GM12878 (cell line): Measurements from ENCODE around the gene MYO16. TPM values are rescaled to one million over a fixed set of nuclear protein-coding genes. Genes with fewer than 3 reads are reported as not detected.

Experiments
- ATAC-seq: fragments of 200-7000 bp; cut with Tn5 transposase; 3 replicates; pipeline ENCODE4 v1.9.1; 2020; ENCODE audit warnings: mild to moderate bottlenecking, moderate library complexity
- BruUV-seq: library from RNA; stranded (reverse); fragments of 400-500 nt; replicated peaks from 2 replicates; lab custom pipeline; 2021; lab: Mats Ljungman, UMichigan
- CTCF ChIA-PET: fragments of 300-600 bp; sonication (Branson Sonifier 250); formaldehyde crosslinking; extraction: SDS; loops from one replicate; lab custom pipeline; 2021; ENCODE audit warnings: inconsistent platforms; lab: Yijun Ruan, JAX
- POLR2A ChIA-PET: fragments of 350-600 bp; formaldehyde crosslinking; extraction: SDS; loops from one replicate; lab custom pipeline; 2021; ENCODE audit warnings: inconsistent platforms; lab: Charles Lee
- RAD21 ChIA-PET: fragments of 300-600 bp; sonication (Branson Sonifier 250); formaldehyde crosslinking; loops from one replicate; lab custom pipeline; 2023; ENCODE audit warnings: antibody characterized with exemption; ENCODE audit not compliant: unreplicated experiment; lab: Charles Lee
- SMC1A ChIA-PET: fragments of 300-600 bp; sonication (Branson Sonifier 250); formaldehyde crosslinking; loops from one replicate; lab custom pipeline; 2023; ENCODE audit not compliant: unreplicated experiment, uncharacterized antibody; lab: Charles Lee
- DNase-seq: peaks from one replicate; pipeline ENCODE4 v3.0.0-alpha.2; 2011; ENCODE audit warnings: low read depth, low spot score
- FAIRE-seq: peaks from 3 replicates; lab custom pipeline; 2011; peaks lifted over from hg19 to GRCh38; lab: Jason Lieb, UNC
- H2AFZ ChIP-seq: 2 replicates; pipeline ENCODE4 v1.6.0; 2011; ENCODE audit warnings: low read depth, low read length, control low read depth; ENCODE audit not compliant: control insufficient read depth
- H3K27ac ChIP-seq: 2 replicates; pipeline ENCODE4 v1.5.1; 2011; ENCODE audit warnings: control low read depth; ENCODE audit not compliant: control insufficient read depth, insufficient read depth
- H3K27me3 ChIP-seq, 2 experiments: replicated peaks in 1 of 2; 2 replicates each; pipeline versions ENCODE4 v1.6.0 to v1.6.1; 2011; ENCODE audit warnings: low read length in 1 of 2; ENCODE audit not compliant: control insufficient read depth in 2 of 2, insufficient read depth in 2 of 2
- H3K36me3 ChIP-seq, 2 experiments: 2 replicates each; pipeline ENCODE4 v1.5.1; 2011; ENCODE audit warnings: low read length in 1 of 2; ENCODE audit not compliant: control insufficient read depth in 2 of 2, insufficient read depth in 2 of 2
- H3K4me1 ChIP-seq: 2 replicates; pipeline ENCODE4 v1.6.1; 2011; ENCODE audit warnings: mild to moderate bottlenecking, low read length, moderate library complexity, mixed read lengths; ENCODE audit not compliant: control insufficient read depth, insufficient read depth
- H3K4me2 ChIP-seq: 2 replicates; pipeline ENCODE4 v1.6.0; 2011; ENCODE audit warnings: control low read depth; ENCODE audit not compliant: control insufficient read depth, insufficient read depth
- H3K4me3 ChIP-seq: fragments of 200-600 bp; sonication (generic); 2 replicates; pipeline ENCODE4 v1.5.1; 2016
- H3K79me2 ChIP-seq: 2 replicates; pipeline ENCODE4 v1.6.0; 2011; ENCODE audit warnings: low read length; ENCODE audit not compliant: control insufficient read depth, insufficient read depth
- H3K9ac ChIP-seq: 2 replicates; pipeline ENCODE4 v1.8.0; 2011; ENCODE audit warnings: low read length, control low read depth, mixed read lengths; ENCODE audit not compliant: control insufficient read depth, insufficient read depth
- H3K9me3 ChIP-seq: replicated peaks from 3 replicates; pipeline ENCODE4 v1.5.1; 2011; ENCODE audit warnings: mild to moderate bottlenecking, low read length; ENCODE audit not compliant: control insufficient read depth, insufficient read depth
- H4K20me1 ChIP-seq: 2 replicates; pipeline ENCODE4 v1.6.0; 2011; ENCODE audit not compliant: control insufficient read depth, insufficient read depth
- ATF7 ChIP-seq: fragments of 450-650 bp; IDR thresholded peaks from 2 replicates; pipeline ENCODE4 v1.6.1; 2016; ENCODE audit warnings: low read depth, mild to moderate bottlenecking
- ESRRA ChIP-seq: IDR thresholded peaks from 2 replicates; pipeline ENCODE4 v1.6.1; 2012; ENCODE audit warnings: mild to moderate bottlenecking, low read length, improper control_type of control experiment
- EZH2 ChIP-seq: IDR thresholded peaks from 2 replicates; pipeline ENCODE4 v1.6.1; 2012; ENCODE audit warnings: low read depth, mild to moderate bottlenecking, control low read depth, inconsistent platforms, low read length, borderline replicate concordance; ENCODE audit not compliant: control insufficient read depth
- GABPA ChIP-seq: IDR thresholded peaks from 2 replicates; pipeline ENCODE4 v1.6.1; 2014; ENCODE audit warnings: antibody characterized with exemption, low read depth, mild to moderate bottlenecking, inconsistent platforms
- MEF2B ChIP-seq: fragments of 450-650 bp; IDR thresholded peaks from 2 replicates; pipeline ENCODE4 v1.6.1; 2018; ENCODE audit warnings: mild to moderate bottlenecking, moderate library complexity; ENCODE audit not compliant: partially characterized antibody, poor library complexity, severe bottlenecking
- NFYA ChIP-seq: IDR thresholded peaks from 2 replicates; pipeline ENCODE4 v1.6.1; 2011; ENCODE audit warnings: low read depth, mild to moderate bottlenecking, low read length, improper control_type of control experiment, borderline replicate concordance
- PML ChIP-seq: IDR thresholded peaks from 2 replicates; pipeline ENCODE4 v1.6.1; 2012; ENCODE audit warnings: low read length, inconsistent platforms
- POLR2AphosphoS2 ChIP-seq: IDR thresholded peaks from 2 replicates; pipeline ENCODE4 v1.6.1; 2011; ENCODE audit warnings: low read depth, mild to moderate bottlenecking, low read length, improper control_type of control experiment, moderate library complexity
- RCOR1 ChIP-seq: conservative IDR thresholded peaks from 2 replicates; pipeline ENCODE4 v1.6.1; 2012; ENCODE audit warnings: low read depth, low read length, improper control_type of control experiment
- SIX5 ChIP-seq: IDR thresholded peaks from 2 replicates; pipeline ENCODE4 v1.6.1; 2011; ENCODE audit warnings: mild to moderate bottlenecking, low read depth, low read length, moderate library complexity; ENCODE audit not compliant: severe bottlenecking
- SREBF1 ChIP-seq: IDR thresholded peaks from 2 replicates; pipeline ENCODE4 v1.6.1; 2012; ENCODE audit warnings: mild to moderate bottlenecking, low read length
- TCF3 ChIP-seq: IDR thresholded peaks from 2 replicates; pipeline ENCODE4 v1.6.1; 2012; ENCODE audit warnings: low read depth, mild to moderate bottlenecking, low read length, borderline replicate concordance; ENCODE audit not compliant: insufficient read depth
- ZNF217 ChIP-seq: fragments of 450-650 bp; IDR thresholded peaks from 2 replicates; pipeline ENCODE4 v1.6.1; 2017; ENCODE audit warnings: antibody characterized with exemption, mild to moderate bottlenecking
- ZNF24 ChIP-seq: fragments of 450-650 bp; IDR thresholded peaks from 2 replicates; pipeline ENCODE4 v1.6.1; 2017; ENCODE audit warnings: antibody characterized with exemption, mild to moderate bottlenecking
- ZSCAN29 ChIP-seq: fragments of 450-650 bp; IDR thresholded peaks from 2 replicates; pipeline ENCODE4 v1.6.1; 2017; ENCODE audit warnings: mild to moderate bottlenecking, moderate library complexity
- WGBS: methylation state at CpG from one replicate; pipeline ENCODE4 v1.1.6; 2016; ENCODE audit warnings: low lambda C conversion rate; ENCODE audit not compliant: insufficient replicate concordance, insufficient coverage; ENCODE audit errors: missing lambda C conversion rate; 5-methylcytosine and 5-hydroxymethylcytosine counted together
- in situ Hi-C: fragments of 300-500 bp; cut with MboI; formaldehyde crosslinking; loops from 9 replicates; pipeline ENCODE4 v1.14.3; 2018; ENCODE audit warnings: mixed read lengths
- intact Hi-C: fragments of 100-400 bp; cut with micrococcal nuclease; formaldehyde crosslinking; loops from one replicate; pipeline ENCODE4 v1.14.2; 2022; ENCODE audit not compliant: unreplicated experiment
- polyA plus RNA-seq, 11 experiments: library from polyadenylated mRNA; depleted of rRNA in 4 of 11; unstranded in 6 of 11; stranded (reverse) in 5 of 11; fragments of >200 nt; fragmentation: Nextera tagmentation in 4 of 11; fragmentation: Illumina TruSeq in 1 of 11; extraction: Ambion mirVana in 4 of 11; extraction: Trizol in 1 of 11; gene quantifications; 1 replicate in 1 of 11; 2 replicates in 10 of 11; pipeline versions ENCODE4 v1.2.1 to v1.2.3, GENCODE V29; 2011 to 2016; ENCODE audit warnings: inconsistent platforms in 2 of 11, missing spikeins in 2 of 11, low read depth in 1 of 11
- total RNA-seq, 4 experiments: library from RNA; depleted of rRNA in 3 of 4; stranded (reverse); fragments of >200 nt in 3 of 4; fragmentation: Illumina TruSeq in 1 of 4; extraction: Trizol in 1 of 4; gene quantifications; 2 replicates each; pipeline versions ENCODE4 v1.2.1 to v1.2.3, GENCODE V29; 2013 to 2021
- TF ChIP-seq, protein P1 (sequence below): fragments of 450-650 bp; IDR thresholded peaks from 2 replicates; pipeline ENCODE4 v1.6.1; 2017; ENCODE audit warnings: antibody characterized with exemption, mild to moderate bottlenecking, moderate library complexity

Gene MYO16
- total and polyA plus RNA-seq, 10 of the 15 experiments (the other 5 are each of a cell fraction or from before 2014, with no cell fraction given), result under 0.01 to 1.7 (median 0.05) TPM; not detected in 4

DNA sequence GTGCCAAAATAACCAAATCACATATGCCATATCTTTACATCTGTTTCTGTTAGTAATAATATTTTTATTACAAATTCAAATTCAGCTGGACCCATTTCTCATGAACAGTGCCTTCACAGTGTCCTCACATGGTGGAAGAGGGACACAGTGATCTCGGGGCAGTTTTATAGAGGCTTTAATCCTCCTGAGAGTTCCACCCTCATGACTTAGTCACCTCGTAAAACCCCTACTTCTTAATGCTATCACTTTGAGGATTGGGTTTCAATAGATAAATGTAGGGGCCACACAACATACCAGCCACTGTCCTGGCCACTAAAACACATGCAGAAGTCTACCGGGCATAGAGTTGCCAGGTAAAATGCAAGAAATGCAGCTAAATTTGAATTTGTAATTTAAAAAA is 201.5 kb downstream of the MYO16 start:
- no peak for FAIRE-seq
- Histone ChIP-seq H3K79me2 (no peaks in the 10 kb centered on the region), H3K4me2 (no peak overlapping the region), H3K9ac (no peak overlapping the region), H3K27ac (no peak overlapping the region), H3K4me1 (no peaks in the 10 kb centered on the region), H3K4me3 (no peak overlapping the region)
- CTCF ChIA-PET, result no interaction called here
- 17% methylated on average over 3 of the region's 3 CpGs for WGBS
- POLR2A ChIA-PET, result no interaction called here
- TF ChIP-seq SREBF1, result no peak
- no peak for TF ChIP-seq ZNF217
- no peak for TF ChIP-seq RCOR1
- TF ChIP-seq TCF3, result no peak
- TF ChIP-seq GABPA, result no peak
- no peak for TF ChIP-seq ZSCAN29
- no peak for TF ChIP-seq EZH2
- no peak for TF ChIP-seq PML
- no peak for TF ChIP-seq SIX5
- no peak for TF ChIP-seq ATF7
- TF ChIP-seq NFYA, result no peak
- TF ChIP-seq, protein P1, sequence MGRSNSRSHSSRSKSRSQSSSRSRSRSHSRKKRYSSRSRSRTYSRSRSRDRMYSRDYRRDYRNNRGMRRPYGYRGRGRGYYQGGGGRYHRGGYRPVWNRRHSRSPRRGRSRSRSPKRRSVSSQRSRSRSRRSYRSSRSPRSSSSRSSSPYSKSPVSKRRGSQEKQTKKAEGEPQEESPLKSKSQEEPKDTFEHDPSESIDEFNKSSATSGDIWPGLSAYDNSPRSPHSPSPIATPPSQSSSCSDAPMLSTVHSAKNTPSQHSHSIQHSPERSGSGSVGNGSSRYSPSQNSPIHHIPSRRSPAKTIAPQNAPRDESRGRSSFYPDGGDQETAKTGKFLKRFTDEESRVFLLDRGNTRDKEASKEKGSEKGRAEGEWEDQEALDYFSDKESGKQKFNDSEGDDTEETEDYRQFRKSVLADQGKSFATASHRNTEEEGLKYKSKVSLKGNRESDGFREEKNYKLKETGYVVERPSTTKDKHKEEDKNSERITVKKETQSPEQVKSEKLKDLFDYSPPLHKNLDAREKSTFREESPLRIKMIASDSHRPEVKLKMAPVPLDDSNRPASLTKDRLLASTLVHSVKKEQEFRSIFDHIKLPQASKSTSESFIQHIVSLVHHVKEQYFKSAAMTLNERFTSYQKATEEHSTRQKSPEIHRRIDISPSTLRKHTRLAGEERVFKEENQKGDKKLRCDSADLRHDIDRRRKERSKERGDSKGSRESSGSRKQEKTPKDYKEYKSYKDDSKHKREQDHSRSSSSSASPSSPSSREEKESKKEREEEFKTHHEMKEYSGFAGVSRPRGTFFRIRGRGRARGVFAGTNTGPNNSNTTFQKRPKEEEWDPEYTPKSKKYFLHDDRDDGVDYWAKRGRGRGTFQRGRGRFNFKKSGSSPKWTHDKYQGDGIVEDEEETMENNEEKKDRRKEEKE, result no peak
- no peak for TF ChIP-seq POLR2AphosphoS2
- no peak for TF ChIP-seq MEF2B
- no peak for TF ChIP-seq ESRRA
- no peak for TF ChIP-seq ZNF24
- TF ChIP-seq, all 136 proteins: peak for 0
- ChIA-PET RAD21 (interaction anchor here (1.0 kb wide), 1 partner anchor 8 kb away, joined by 3 read pairs; no protein-coding TSS in a partner anchor), SMC1A (interaction anchor here (1.5 kb wide), 1 partner anchor 24 kb away, joined by 4 read pairs; no protein-coding TSS in a partner anchor)
- in situ Hi-C loops, result no loop called here
- intact Hi-C loops, result no loop called here
- Histone ChIP-seq H3K36me3 (no peaks in the 10 kb centered on the region), H3K27me3 (no peaks in the 10 kb centered on the region), H3K9me3 (no peaks in the 10 kb centered on the region; the same call in 2 of the 3 replicates), H2AFZ (no peak overlapping the region), H4K20me1 (no peaks in the 10 kb centered on the region)
- BruUV-seq, result no TSS peak
- no peak for DNase-seq
- ATAC-seq, result no peak
